ENCODE data around the gene NUDT3.
"Not testable (repeated sequence)": the region's sequence is repeated elsewhere in the genome, so short reads cannot be mapped to it uniquely, and the experiment has no call there.

NUDT3 gene

GRCh38 chr6:34365781-34366638 lies 26.5 kb downstream of the NUDT3 start:
- not testable (repeated sequence) for DNase-seq

GRCh38 chr6:34363681-34364075 lies 28.8 kb downstream of the NUDT3 start:
- not testable (repeated sequence) for DNase-seq

GRCh38 chr6:34362909-34363680 lies 29.4 kb downstream of the NUDT3 start:
- no peak for DNase-seq

- DNase-seq = no peak
Measured at GRCh38 chr6:34362176-34362575, 30.3 kb downstream of the NUDT3 start.

DNA sequence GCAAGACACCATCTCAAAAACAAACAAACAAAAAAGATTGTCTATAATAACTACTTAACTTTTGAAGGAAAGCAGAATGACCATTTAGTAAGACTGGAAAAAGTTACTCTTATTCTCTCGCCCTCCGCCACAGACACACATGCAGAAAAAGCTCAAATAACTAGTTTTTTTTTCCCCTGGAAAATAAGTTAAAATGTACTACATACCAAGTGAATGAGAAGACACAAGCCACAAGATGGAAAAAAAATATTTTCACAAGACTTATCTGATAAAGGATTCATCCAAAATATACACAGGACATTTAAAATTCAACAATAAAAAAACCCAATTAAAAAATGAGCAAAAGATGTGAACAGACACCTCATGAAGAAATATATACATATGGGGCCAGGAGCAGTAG lies 31.9 kb downstream of the NUDT3 start:
- DNase-seq = no peak

DNA sequence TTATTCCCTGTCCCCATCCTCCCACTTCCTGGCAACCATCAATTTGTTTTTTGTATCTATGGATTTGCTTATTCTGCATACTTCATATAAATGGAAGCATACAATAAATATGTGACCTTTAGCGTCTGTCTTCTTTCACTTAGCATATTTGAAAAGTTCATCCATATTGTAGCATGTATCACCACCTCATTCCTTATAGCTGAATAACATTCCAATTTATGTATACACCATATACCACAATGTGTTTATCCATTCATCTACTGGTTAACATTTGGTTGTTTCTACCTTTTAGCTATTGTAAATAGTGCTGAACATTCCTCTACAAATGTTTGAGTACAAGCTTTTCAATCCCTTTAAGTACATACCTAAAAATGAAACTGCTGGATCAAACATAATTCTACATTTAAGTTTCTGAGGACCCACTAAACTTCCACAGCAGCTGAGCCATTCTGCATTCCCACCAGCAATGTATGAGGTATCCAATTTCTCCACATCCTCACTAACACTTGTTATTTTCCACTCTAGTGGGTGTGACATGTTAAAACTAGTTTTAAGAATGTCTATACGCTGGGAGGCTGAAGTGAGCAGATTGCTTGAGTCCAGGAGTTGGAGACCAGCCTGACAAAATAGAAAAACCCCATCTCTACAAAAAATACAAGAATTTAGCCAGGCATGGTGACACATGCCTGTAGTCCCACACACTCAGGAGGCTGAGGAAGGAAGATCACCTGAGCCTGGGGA lies 32.9 kb downstream of the NUDT3 start:
- no peak for DNase-seq

GRCh38 chr6:34358389-34358905 lies 34.0 kb downstream of the NUDT3 start:
- no peak for DNase-seq

DNA sequence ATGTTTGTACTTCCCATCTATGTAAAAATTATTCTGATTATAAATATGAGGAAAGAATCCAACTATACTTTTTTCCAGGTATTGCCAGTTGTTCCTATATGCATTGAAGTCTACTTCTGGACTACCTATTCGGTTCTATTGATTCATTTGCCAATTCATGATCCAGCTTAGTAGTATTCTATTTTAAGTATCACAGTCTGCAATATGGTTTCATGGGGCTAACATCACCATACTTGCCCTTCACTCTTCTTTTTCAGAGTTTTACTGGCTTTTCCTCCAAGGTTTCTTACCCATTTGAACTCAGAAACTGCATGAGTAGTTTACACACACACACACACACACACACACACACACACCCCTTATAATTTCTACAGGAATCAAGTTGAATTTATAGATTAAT lies 34.5 kb downstream of the NUDT3 start:
- no peak for DNase-seq

GRCh38 chr6:34355889-34356288 lies 36.6 kb downstream of the NUDT3 start:
- no peak for DNase-seq

GRCh38 chr6:34354230-34354629 lies 38.2 kb downstream of the NUDT3 start:
- DNase-seq = not testable (repeated sequence)

- DNase-seq = not testable (repeated sequence)
Measured at GRCh38 chr6:34353530-34353929, 38.9 kb downstream of the NUDT3 start.

DNA sequence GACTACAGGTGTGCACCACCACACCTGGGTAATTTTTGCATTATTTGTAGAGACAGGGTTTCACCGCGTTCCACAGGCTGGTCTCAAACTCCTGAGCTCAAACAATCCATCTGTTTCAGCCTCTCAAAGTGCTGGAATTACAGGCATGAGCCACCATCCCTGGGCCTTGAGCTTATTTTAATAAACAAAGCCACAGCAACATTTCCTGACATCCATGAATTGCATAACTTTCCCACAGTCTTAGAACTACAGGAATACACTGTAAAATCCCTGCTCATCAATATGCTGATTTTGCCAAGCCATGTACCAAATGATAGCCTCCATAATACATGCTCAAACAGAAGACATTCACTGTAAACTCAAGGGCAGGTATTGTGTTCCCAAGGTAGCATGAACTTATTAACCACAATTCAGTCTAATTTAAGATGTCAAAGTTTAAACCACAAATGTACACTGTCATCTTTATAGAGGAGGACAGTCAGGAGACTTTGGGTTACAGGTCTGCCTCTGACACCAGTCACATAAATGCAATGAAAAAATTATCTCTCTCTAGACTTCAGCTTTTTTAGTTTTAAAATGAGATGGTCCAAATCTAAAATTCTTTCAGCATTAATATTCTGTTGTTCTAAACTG lies 40.0 kb downstream of the NUDT3 start:
- DNase-seq = no peak

- no peak for DNase-seq
Measured at GRCh38 chr6:34350934-34351217, 41.6 kb downstream of the NUDT3 start.

- DNase-seq = no peak
Measured at GRCh38 chr6:34350137-34350933, 42.1 kb downstream of the NUDT3 start.

DNA sequence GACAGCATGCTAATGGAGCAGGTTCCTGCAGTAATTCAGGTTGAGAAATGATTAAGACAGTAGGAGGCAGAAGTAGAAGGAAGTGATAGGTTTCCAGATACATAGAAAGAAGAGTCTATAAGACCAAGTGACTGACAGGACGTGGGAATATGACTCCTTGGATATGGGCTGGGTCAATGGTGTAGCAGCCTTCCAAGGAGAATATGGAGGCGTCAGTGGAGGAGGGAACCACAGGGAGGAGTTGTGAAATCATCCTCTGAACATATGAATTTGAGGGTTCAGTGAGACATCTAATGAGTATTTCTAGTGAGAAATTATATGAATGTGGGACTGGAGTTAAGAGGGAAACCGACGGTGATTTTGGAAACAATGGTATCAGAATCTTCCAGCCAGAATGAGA lies 43.3 kb downstream of the NUDT3 start:
- no peak for DNase-seq

GRCh38 chr6:34347303-34347702 lies 45.2 kb downstream of the NUDT3 start:
- DNase-seq = no peak

DNA sequence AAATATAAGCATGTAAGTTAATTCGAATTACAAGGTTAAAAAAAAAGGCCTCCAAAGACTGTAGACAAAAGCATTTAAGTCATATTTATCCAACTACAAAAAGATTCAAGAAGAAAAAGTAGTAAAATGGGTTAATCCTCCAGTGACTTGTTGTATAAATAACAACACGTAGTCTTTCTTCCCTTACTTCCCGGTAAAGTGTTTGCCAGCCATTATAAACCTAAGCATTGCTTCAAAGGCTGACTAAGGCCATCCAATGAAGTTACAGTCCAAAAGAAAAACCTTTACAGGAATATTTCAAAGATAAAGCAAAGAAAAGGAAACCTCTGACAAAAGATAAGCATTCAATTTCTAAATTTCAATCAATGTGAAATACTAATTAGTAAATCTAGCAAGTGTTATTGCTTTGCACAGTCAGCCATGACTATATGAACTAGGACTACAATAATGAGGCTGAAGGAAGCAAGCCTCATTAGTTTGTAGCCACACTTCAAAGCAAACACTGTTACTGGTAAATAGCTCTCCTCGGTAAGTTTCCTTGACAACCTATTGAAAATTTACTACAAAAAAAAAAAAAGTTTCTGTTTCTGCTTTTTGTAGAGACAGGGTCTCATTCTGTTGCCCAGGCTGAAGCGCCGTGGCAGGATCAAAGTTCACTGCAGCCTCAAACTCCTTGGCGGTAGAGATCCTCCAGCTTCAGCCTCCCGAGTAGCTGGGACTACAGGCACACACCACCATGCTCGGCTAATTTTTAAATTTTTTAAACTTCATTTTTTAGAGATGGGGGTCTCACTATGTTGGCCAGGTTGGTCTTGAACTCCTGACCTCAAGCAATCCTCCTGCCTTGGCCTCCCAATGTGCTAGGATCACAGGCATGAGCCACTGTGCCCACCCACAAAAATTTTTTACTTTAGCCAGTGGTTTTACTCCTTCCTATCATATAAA lies 46.0 kb downstream of the NUDT3 start:
- no peak for DNase-seq

DNA sequence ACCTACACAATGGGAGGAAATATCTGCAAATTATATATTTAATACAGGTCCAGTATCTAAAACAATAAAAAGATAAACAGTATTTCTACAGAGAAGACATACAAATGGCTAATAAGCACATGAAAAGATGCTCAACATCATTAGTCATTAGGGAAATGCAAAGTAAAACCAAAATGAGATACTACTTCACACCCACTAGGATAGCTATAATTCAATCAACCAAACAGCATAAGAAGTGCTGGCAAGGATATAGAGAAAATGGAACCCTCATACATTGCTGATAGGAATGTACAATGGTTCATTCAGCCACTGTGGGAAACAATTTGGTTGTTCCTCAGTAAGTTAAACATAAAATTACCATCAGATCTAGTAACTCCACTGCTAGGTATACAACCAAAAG lies 48.7 kb downstream of the NUDT3 start:
- no peak for DNase-seq

DNA sequence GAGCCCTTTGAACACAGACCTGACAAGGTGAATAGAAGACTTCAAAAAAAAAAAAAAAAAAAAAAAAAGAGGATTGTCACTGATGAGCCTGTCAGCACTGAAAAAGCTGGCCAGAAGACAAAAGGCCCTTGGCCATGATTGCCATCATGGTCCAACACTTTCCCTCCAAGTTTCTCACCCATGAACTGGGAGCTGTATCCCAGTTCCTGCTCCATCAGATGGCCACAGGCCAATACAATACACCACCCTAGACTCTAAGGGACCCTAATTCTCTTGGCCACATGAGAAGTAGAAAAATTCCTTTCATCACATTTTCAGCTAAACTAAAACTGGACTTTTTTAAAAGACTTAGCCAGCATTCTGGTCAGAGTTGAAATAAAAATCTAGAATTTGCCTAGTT lies 50.2 kb downstream of the NUDT3 start:
- DNase-seq = no peak

GRCh38 chr6:34341481-34341971 lies 50.9 kb downstream of the NUDT3 start:
- no peak for DNase-seq

Measured in effector CD4-positive, alpha-beta T cell (primary cell).